ENCODE results near the gene CDSN.

- TF ChIP-seq TEAD4 (IDR thresholded peaks at IDR 0.05) (no peak), YY1 (IDR thresholded peaks at IDR 0.05; ENCODE audit: low read depth) (no peak), CEBPB (IDR thresholded peaks at IDR 0.05) (no peak)
These were observed 25.8 kb downstream of the CDSN start for GRCh38 chr6:31094389-31094881.
